Skin of body (tissue), 2 donors: ENCODE results near the gene TUBB8. TPM values are rescaled to one million over a fixed set of nuclear protein-coding genes. Genes with fewer than 3 reads are reported as not detected.
A peak's percentile ranks its signal among the peaks of the same experiment; 100 is the strongest.
"Not testable (repeated sequence)": the region's sequence is repeated elsewhere in the genome, so short reads cannot be mapped to it uniquely, and the experiment has no call there.

Experiments
- DNase-seq: peaks from one replicate; lab custom pipeline; 2025; lab: John Stamatoyannopoulos, UW
- total RNA-seq: library from RNA; depleted of rRNA; stranded (reverse); fragments of >200 nt; gene quantifications from one replicate; pipeline ENCODE4 v1.2.3, GENCODE V29; 2014

Gene TUBB8
- not detected for total RNA-seq

DNA sequence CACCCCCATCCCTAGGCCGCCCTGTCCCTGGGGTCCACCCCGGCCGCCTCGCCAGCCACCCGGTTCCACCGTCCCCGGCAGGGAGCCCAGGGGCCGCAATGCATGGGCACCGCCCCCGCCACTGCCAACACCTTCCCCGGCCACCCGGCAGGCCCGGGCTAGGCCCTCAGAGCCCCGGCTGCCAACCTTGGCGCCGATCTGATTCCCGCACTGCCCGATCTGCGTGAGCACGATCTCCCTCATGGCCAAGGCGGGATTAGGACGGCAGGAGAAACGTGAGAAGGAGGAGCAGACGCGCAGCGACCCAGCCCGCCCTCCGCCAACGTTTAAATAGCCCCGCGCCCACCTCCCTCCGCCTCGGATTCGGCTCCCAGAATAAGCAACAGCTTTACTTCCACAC, at the start of gene TUBB8:
Gene TUBB8 (minus strand): TSS at position 301 of the 400 bp plus-strand sequence. CDS start 58 bp downstream, at position 243.
- DNase-seq: no peak

DNA sequence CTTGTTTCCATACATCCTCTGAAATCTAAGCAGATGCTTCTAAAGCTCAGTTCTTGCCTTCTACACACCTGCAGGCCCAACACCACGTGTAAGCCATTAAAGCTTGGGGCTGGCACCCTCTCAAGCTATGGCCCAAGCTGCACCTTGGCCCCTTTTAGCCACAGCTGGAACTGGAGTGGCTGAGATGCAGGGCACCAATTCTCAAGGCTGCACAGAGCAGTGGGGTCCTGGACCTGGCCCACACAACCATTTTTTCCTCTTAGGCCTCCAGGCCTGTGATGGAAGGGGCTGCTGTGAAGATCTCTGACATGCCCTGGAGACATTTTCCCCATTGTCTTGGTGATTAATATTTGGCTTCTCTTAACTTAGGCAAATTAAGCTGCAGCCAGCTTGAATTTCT, 47.4 kb upstream of the TUBB8 start:
- no peak for DNase-seq

- no peak for DNase-seq
Measured at GRCh38 chr10:95356-96115, 46.4 kb upstream of the TUBB8 start.

DNA sequence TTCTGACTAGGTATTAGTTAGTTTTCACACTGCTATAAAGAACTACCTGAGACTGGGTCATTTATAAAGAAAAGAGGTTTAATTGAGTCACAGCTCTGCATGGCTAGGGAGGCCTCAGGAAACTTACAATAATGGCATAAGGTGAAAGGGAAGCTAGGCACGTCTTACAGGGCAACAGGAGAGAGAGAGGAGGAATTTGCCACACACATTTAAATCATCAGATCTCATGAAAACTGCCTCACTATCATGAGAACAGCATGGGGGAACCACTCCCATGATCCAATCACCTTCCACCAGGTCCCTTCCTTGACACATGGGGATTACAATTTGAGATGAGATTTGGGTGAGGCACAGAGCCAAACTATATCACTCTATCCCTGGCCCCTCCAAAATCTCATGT, 45.5 kb upstream of the TUBB8 start:
- no peak for DNase-seq

DNA sequence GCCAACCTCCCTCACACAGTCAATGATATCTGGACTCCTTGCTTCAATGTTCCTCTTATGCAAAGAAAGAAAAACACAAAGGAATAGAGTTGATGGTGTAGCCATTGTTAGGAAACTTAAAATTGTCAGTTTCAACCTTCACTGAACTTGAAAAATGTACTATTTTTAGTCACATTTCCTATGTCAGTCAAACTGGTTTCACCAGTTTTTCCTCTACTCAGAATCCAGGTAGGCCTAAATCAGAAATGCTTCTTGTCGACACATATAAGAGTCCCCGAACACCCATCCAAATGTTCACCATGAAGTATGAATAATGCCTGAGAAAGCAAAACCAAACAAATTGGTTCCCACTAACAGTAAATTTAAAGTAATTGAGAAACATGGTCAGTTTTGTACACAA, 43.8 kb upstream of the TUBB8 start:
- DNase-seq: no peak

GRCh38 chr10:92153-92552, 43.1 kb upstream of the TUBB8 start:
- no peak for DNase-seq

DNA sequence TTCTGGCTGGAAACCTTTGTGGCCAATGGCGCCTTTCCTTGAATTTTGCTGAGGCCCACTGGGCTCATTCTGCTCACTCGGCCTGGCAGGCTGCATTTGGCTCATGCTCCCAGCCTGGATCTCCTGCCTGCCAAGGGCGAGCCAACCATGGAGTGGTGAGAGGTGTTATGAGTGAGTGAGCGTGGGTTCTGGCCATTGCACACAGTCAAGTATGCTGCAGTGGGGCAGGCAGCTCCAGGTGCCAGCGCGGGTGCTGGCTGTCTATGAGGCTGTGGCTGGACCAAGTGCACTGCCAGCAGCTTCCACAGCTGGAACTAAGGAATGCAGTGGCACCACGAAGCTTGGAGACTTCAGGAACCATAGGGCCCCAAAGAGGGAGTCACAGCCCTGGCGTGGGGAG, 42.2 kb upstream of the TUBB8 start:
- DNase-seq: no peak

DNA sequence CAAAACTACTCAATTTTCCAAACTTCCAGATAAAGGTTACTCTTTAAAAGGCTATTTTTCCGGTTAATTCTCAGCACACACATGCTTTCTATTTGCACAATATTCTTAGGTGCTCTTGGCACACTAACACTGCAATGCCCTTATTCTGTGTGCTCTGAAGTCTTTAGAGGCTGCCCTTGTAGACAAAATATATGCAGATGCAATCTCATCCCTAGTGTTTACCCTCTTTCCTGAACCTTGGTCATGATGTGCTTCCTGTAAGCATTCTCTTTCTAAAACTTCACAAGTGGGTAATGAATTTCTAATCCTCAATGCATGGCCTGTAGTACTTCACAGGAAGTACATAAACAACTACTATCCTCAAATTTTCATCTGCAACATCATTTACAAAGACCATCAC, 41.1 kb upstream of the TUBB8 start:
- no peak for DNase-seq

DNA sequence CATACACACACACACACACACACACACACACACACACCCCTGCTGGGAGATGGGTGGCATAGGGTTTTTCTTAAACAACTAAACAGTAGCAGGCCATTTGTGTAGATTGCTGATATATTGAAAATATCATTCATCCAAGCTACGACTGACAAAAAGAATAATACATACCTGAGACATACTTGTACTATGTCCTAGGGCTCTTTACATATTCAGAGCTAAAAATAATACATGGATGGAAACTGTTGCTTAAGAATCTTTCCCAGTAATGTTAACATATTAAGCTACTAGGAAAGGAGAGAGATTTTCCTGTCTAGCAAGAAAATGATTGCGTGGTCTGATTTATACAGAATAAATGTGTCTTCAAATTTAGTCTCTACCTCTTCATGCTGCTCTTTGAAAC, 40.2 kb upstream of the TUBB8 start:
- DNase-seq: no peak

- DNase-seq: no peak
Measured at GRCh38 chr10:88253-88652, 39.2 kb upstream of the TUBB8 start.

DNA sequence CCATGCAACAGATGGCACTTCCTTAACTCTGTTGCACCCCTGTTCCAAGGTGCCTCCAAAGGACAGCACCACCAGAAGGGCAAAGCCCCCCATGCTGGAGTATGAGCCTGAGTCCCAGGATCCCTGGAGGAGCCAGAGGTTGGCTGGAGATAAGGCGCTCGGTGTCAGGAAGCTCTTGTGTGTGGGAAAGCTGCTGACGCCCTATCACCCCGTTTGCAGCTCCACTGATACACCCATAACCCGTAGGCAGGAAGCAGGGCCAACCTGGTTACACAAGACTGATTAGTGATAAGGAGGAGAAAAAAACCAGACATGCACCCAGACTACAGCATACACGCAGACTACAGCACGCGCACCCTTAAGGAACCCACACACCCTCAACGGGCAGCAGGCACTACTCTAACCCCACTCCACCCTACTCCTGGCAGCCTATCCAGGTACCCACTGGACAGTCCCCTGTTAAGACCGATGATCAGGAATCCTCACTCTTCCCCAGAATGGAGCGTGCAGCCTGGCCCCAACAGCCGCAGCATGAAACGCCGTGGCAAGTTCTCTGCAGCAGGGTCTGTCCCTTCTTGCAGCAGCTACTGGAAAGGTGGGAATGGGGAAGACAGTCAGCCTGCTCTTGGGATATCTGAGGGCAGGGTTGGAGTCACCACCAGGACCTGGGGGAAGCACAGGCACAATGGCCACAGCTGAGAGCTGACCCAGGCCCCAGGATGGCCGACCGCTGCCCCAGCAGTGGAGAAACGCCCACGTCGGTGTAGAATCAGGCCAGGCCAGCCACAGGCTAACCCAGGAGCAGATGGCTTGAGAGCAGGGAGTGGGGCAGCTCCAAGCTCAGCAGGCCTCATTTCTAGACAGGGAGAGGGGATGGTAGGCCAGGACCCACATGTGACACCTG, 38.3 kb upstream of the TUBB8 start:
- no peak for DNase-seq

DNA sequence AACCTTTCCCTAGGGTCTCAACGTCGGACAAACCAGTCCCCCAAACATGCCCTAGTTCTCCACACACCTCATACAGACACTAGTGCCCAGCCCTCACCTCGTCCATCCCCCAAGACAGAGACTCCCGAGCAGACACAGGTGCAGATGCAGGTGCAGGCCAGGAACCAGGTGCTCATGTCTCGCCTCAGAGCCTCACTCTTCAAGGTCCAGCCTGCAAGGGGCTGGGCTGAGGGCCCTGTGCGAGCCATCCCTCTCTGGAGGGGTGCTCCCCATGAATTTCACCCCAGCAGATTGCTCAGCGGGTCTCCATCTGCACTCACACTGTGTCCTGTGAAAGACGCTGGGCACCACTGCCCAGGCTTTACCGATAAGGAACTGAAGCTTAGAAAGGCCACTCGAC, 36.9 kb upstream of the TUBB8 start:
- no peak for DNase-seq

DNA sequence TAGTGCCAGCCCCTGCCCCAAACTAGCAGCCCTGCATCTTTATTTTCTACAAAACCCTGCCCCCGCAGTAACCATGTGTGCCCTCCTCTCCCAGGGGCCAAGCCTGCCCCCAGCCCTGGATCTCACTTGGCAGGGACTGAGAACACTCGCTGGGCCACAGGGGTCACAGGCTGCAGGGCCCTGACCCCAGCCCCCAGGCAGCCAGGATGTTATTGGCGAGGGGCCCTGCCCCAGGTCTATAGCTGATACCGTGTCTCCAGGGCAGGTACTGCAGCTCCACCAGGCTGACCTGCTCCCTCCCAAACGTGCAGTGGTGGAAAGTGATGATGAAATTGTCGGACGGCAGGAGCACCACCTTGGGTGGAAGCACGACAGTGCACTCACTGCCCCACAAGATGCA, 35.9 kb upstream of the TUBB8 start:
- DNase-seq: no peak

DNA sequence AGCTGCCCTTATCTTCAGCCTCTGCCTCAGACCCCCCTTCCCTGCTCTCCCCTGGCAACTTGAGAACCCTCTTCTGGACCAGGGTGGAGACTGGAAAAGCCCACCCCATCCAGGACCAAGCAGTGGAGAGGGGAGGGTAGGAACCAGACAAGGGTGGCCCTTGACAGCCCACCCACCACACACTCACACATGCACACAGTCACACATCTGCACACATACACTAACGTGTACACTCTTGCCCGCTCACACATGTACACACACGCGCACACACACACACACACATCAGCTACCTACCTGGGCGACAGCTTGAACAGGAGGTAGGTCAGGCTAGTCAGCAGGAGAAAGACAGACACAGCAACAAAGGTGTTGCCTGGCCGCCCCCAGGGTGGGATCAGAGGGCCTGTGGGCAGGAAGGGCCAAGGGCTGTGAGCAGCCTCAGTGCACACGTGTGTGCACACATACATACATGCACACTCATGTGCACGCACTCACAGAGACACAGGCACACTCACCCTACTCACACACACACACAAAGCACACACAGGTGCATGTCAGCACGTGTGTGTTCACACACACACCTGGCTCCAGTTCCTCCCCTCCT, 34.9 kb upstream of the TUBB8 start:
- no peak for DNase-seq

DNA sequence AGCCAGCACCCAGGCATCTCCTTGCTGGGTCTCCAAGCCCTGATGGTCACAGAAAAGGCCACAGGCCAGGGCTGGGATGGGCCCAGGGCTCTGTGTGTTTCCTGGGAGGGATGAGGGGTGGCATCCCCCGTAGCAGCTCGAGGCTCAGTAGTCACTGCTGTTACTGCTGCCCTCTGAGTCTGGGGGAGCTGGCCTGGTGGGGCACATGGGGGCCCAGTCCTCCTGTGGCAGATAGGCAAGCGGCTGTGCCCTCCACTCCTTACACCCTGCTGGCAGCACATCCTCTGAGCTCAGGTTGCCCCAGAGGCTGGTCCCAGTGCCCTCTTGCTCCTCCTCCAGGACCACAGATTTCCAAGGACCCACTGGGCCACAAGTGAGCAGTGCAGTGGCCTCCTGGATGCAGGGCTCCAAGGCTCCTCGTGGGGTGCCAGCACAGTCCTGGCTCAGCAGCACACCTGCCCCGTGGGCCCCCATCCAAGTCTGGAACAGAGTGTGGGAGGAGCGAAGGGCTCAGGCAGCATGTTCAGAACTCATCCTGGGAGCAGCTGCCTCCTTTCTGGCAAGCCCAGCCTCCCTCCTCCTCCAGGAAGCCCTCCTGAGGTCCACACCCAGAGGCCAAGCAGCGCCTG, 31.5 kb upstream of the TUBB8 start:
- no peak for DNase-seq

- no peak for DNase-seq
Measured at GRCh38 chr10:79532-80215, 30.6 kb upstream of the TUBB8 start.

DNA sequence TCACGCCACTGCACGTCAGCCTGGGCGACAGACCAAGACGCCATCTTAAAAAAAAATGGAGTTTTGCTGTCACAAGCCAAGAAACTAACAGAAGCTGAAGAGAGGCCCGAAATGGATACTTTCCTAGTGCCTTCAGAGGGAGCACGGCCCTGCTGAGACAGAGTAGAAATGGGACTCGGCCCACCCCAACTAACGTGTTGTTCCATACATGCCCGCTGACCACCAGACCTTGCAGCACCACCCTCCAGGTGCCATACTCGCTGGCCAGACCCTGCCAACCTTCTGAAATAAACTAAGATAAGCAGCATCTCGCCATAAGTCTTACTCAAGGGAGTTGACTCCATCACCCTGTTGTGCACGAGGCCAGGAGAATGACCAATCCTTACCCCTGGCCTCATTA, 29.5 kb upstream of the TUBB8 start:
- no peak for DNase-seq

- not testable (repeated sequence) for DNase-seq
Measured at GRCh38 chr10:74266-74621, 25.1 kb upstream of the TUBB8 start.

GRCh38 chr10:73543-74265, 24.6 kb upstream of the TUBB8 start:
- peak; percentile 20 for DNase-seq

DNA sequence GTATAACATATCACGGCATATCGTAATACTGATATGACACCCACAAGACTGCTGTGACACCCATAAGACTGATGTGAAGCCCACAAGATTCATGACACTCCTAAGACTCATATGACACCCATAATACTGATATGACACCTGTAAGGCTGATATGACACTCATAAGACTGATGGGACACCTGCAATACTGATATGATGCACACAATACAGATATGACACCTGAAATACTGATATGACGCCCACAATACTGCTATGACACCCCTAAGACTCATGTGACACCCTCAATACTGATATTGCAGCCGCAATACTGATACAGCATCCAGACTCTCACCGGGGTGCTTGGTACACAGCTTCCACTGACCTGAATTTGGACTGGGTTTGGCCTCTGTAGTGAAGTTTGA, 19.1 kb upstream of the TUBB8 start:
- not testable (repeated sequence) for DNase-seq

GRCh38 chr10:49926-50325, 830 bp upstream of the TUBB8 start:
- not testable (repeated sequence) for DNase-seq
